K562 (cell line): ENCODE data around the gene WDR45B. TPM values are rescaled to one million over a fixed set of nuclear protein-coding genes. Genes with fewer than 3 reads are reported as not detected.
A peak's percentile ranks its signal among the peaks of the same experiment; 100 is the strongest.

Source experiments
- ATAC-seq: fragments of 200-7000 bp; cut with Tn5 transposase; 3 replicates; pipeline ENCODE4 v1.9.1; 2020; ENCODE audit warnings: moderate library complexity
- BruUV-seq: library from RNA; stranded (reverse); fragments of 400-500 nt; replicated peaks from 2 replicates; lab custom pipeline; 2021; lab: Mats Ljungman, UMichigan
- CTCF ChIA-PET: fragments of 300-600 bp; formaldehyde crosslinking; extraction: SDS; loops from one replicate; lab custom pipeline; 2021; ENCODE audit warnings: low intra/inter-chr PET ratio; lab: Yijun Ruan, JAX
- POLR2A ChIA-PET: fragments of 300-600, 350-650 bp; sonication (Branson Sonifier 250); formaldehyde crosslinking; extraction: SDS; loops from one replicate; lab custom pipeline; 2021; ENCODE audit warnings: antibody characterized with exemption, inconsistent platforms; lab: Yijun Ruan, JAX
- DNase-seq, 4 experiments: peaks; one replicate each; pipeline versions ENCODE4 v3.0.0 to v3.0.0-alpha.2; 2011 to 2018; ENCODE audit warnings: low spot score in 3 of 4, mixed read lengths in 3 of 4; ENCODE audit errors: extremely low read depth in 1 of 4
- FAIRE-seq: peaks from 2 replicates; lab custom pipeline; 2011; peaks lifted over from hg19 to GRCh38; lab: Jason Lieb, UNC
- H2AFZ ChIP-seq: 2 replicates; pipeline ENCODE4 v1.6.0; 2011; ENCODE audit warnings: low read depth, low read length, control low read depth, inconsistent platforms
- H3K27ac ChIP-seq: fragments of 200-600 bp; 3 replicates; pipeline ENCODE4 v1.8.0; 2011; ENCODE audit warnings: low read depth, mild to moderate bottlenecking, control low read depth, inconsistent platforms, low read length, moderate library complexity, mixed read lengths; ENCODE audit errors: extremely low read depth
- H3K27me3 ChIP-seq, 2 experiments: fragments of 300-600 bp in 1 of 2; 2 replicates in 1 of 2; 3 replicates in 1 of 2; pipeline versions ENCODE4 v1.6.0 to v1.8.0; 2011; ENCODE audit warnings: inconsistent platforms in 2 of 2, low read length in 2 of 2, mild to moderate bottlenecking in 1 of 2, mixed read lengths in 1 of 2, moderate library complexity in 1 of 2; ENCODE audit not compliant: control insufficient read depth in 2 of 2, insufficient read depth in 2 of 2
- H3K36me3 ChIP-seq: fragments of 300-600 bp; 3 replicates; pipeline ENCODE4 v1.8.0; 2011; ENCODE audit warnings: mild to moderate bottlenecking, low read length, inconsistent platforms; ENCODE audit not compliant: control insufficient read depth, insufficient read depth
- H3K4me1 ChIP-seq, 2 experiments: fragments of 200-600 bp in 1 of 2; replicated peaks in 1 of 2; 2 replicates in 1 of 2; 3 replicates in 1 of 2; pipeline versions ENCODE4 v1.5.1 to v1.8.0; 2011; ENCODE audit warnings: inconsistent platforms in 2 of 2, low read length in 2 of 2, mild to moderate bottlenecking in 1 of 2, mixed read lengths in 1 of 2, moderate library complexity in 1 of 2; ENCODE audit not compliant: control insufficient read depth in 2 of 2, insufficient read depth in 2 of 2
- H3K4me2 ChIP-seq: 2 replicates; pipeline ENCODE4 v1.6.1; 2011; ENCODE audit warnings: low read length, control low read depth, inconsistent platforms, mixed read lengths; ENCODE audit not compliant: insufficient read depth
- H3K4me3 ChIP-seq: fragments of 200-600 bp; sonication (generic), shearing (Covaris generic); 2 replicates; pipeline ENCODE4 v1.5.1; 2016; ENCODE audit warnings: control low read depth, inconsistent platforms
- H3K79me2 ChIP-seq: fragments of 200-600 bp; 3 replicates; pipeline ENCODE4 v1.8.0; 2011; ENCODE audit warnings: low read length, inconsistent platforms; ENCODE audit not compliant: control insufficient read depth, insufficient read depth
- H3K9ac ChIP-seq, 2 experiments: 2 replicates each; pipeline versions ENCODE4 v1.6.0 to v1.6.1; 2011; ENCODE audit warnings: low read depth in 2 of 2, low read length in 2 of 2, control low read depth in 1 of 2, inconsistent platforms in 1 of 2, mild to moderate bottlenecking in 1 of 2, mixed read lengths in 1 of 2; ENCODE audit not compliant: insufficient read depth in 1 of 2
- H3K9me1 ChIP-seq: one replicate; pipeline ENCODE4 v1.6.0; 2011; ENCODE audit warnings: inconsistent platforms, mild to moderate bottlenecking, low read length, moderate library complexity; ENCODE audit not compliant: control insufficient read depth, insufficient read depth
- H3K9me3 ChIP-seq: replicated peaks from 2 replicates; pipeline ENCODE4 v1.5.1; 2011; ENCODE audit warnings: low read depth, low read length, inconsistent platforms; ENCODE audit not compliant: control insufficient read depth, insufficient read depth
- H4K20me1 ChIP-seq: replicated peaks from 2 replicates; pipeline ENCODE4 v1.6.1; 2011; ENCODE audit warnings: low read length, inconsistent platforms, mixed read lengths; ENCODE audit not compliant: control insufficient read depth, insufficient read depth
- DPF2 ChIP-seq: fragments of 450-650 bp; IDR thresholded peaks from 2 replicates; pipeline ENCODE4 v1.6.1; 2016
- ELF4 ChIP-seq: fragments of 450-650 bp; formaldehyde crosslinking; IDR thresholded peaks from 2 replicates; pipeline ENCODE4 v1.4.0; 2022; ENCODE audit warnings: missing genetic modification characterization
- ETV1 ChIP-seq: fragments of 450-650 bp; conservative IDR thresholded peaks from 2 replicates; pipeline ENCODE4 v1.6.1; 2016; ENCODE audit warnings: missing genetic modification characterization, control low read depth, low read depth, missing compliant biosample characterization
- NUFIP1 ChIP-seq: fragments of 450-650 bp; IDR thresholded peaks from 2 replicates; pipeline ENCODE4 v1.6.1; 2018; ENCODE audit not compliant: partially characterized antibody
- PML ChIP-seq: IDR thresholded peaks from 2 replicates; pipeline ENCODE4 v1.6.1; 2012; ENCODE audit warnings: low read length, inconsistent platforms
- POLR2AphosphoS2 ChIP-seq: IDR thresholded peaks from 2 replicates; pipeline ENCODE4 v1.6.1; 2012; ENCODE audit warnings: low read length, improper control_type of control experiment
- POLR2G ChIP-seq: fragments of 200-400 bp; formaldehyde crosslinking; IDR thresholded peaks from 2 replicates; pipeline ENCODE4 v1.6.1; 2017; ENCODE audit warnings: low read depth, mild to moderate bottlenecking, antibody characterized with exemption, low read length, moderate library complexity
- RBM15 ChIP-seq: fragments of 200-400 bp; formaldehyde crosslinking; IDR thresholded peaks from 2 replicates; pipeline ENCODE4 v1.6.1; 2018; ENCODE audit warnings: mild to moderate bottlenecking, low read length, moderate library complexity; ENCODE audit not compliant: insufficient read depth
- SAFB ChIP-seq: fragments of 200-400 bp; formaldehyde crosslinking; IDR thresholded peaks from 2 replicates; pipeline ENCODE4 v1.6.1; 2017; ENCODE audit warnings: low read depth, low read length, borderline replicate concordance
- TOE1 ChIP-seq, 2 experiments: fragments of 450-650 bp in 1 of 2; sonication (generic) in 1 of 2; formaldehyde crosslinking in 1 of 2; IDR thresholded peaks; 2 replicates each; pipeline versions ENCODE4 v1.7.1 to v1.8.0; 2016 to 2022; ENCODE audit warnings: borderline replicate concordance in 2 of 2, mild to moderate bottlenecking in 2 of 2, antibody characterized with exemption in 1 of 2, inconsistent platforms in 1 of 2, low read depth in 1 of 2, missing genetic modification reagents in 1 of 2, moderate library complexity in 1 of 2
- ZNF696 ChIP-seq: fragments of 250-450 bp; sonication (Bioruptor Pico); conservative IDR thresholded peaks from 2 replicates; pipeline ENCODE4 v1.4.0; 2020; ENCODE audit warnings: mild to moderate bottlenecking, moderate library complexity
- ZNF75A ChIP-seq: fragments of 450-650 bp; formaldehyde crosslinking; IDR thresholded peaks from 2 replicates; pipeline ENCODE4 v1.4.0; 2020; ENCODE audit warnings: mild to moderate bottlenecking
- WGBS: fragments of 100-300 bp; shearing (Covaris generic); methylation state at CpG from one replicate; pipeline ENCODE4 v1.1.6; 2016; ENCODE audit warnings: low coverage, mixed read lengths; ENCODE audit not compliant: insufficient coverage; ENCODE audit errors: missing lambda C conversion rate; 5-methylcytosine and 5-hydroxymethylcytosine counted together
- in situ Hi-C: fragments of 300-500 bp; cut with MboI; formaldehyde crosslinking; loops from 4 replicates; pipeline ENCODE4 v1.15.0; 2018; ENCODE audit warnings: inconsistent platforms, mixed read lengths
- intact Hi-C: fragments of 100-400 bp; cut with micrococcal nuclease; formaldehyde crosslinking; loops from 2 replicates; pipeline ENCODE4 v1.14.2; 2022
- polyA plus RNA-seq, 8 experiments: library from polyadenylated mRNA; depleted of rRNA in 4 of 8; stranded (reverse) in 5 of 8; unstranded in 3 of 8; fragments of >200 nt; fragmentation: Nextera tagmentation in 2 of 8; fragmentation: Illumina TruSeq in 1 of 8; extraction: Ambion mirVana in 2 of 8; extraction: Trizol in 1 of 8; gene quantifications; 2 replicates each; pipeline versions ENCODE4 v1.2.1 to v1.2.3, GENCODE V29; 2011 to 2014; ENCODE audit warnings: inconsistent platforms in 1 of 8, missing spikeins in 1 of 8
- total RNA-seq, 7 experiments: library from RNA; depleted of rRNA in 6 of 7; stranded (reverse); fragments of >200 nt in 6 of 7; fragmentation: Illumina TruSeq in 2 of 7; extraction: Trizol in 2 of 7; gene quantifications; 2 replicates each; pipeline versions ENCODE4 v1.2.1 to v1.2.3, GENCODE V29; 2011 to 2021; ENCODE audit warnings: low replicate concordance in 1 of 7
- TF ChIP-seq, protein P1 (sequence below): fragments of 450-650 bp; IDR thresholded peaks from 2 replicates; pipeline ENCODE4 v1.6.1; 2017; ENCODE audit warnings: antibody characterized with exemption
- TF ChIP-seq, protein P2 (sequence below): IDR thresholded peaks from 3 replicates; pipeline ENCODE4 v1.6.1; 2011; ENCODE audit warnings: borderline replicate concordance, mild to moderate bottlenecking; ENCODE audit not compliant: insufficient read length, insufficient read depth
- TF ChIP-seq, protein P3 (sequence below): sonication (generic); formaldehyde crosslinking; IDR thresholded peaks from 2 replicates; pipeline ENCODE4 v1.8.1; 2023; ENCODE audit warnings: mild to moderate bottlenecking, missing genetic modification reagents

Gene WDR45B
- total and polyA plus RNA-seq, 9 of the 15 experiments (the other 6 are each of a cell fraction or from before 2014, with no cell fraction given), result 0.72 to 74.4 (median 35.9) TPM

DNA sequence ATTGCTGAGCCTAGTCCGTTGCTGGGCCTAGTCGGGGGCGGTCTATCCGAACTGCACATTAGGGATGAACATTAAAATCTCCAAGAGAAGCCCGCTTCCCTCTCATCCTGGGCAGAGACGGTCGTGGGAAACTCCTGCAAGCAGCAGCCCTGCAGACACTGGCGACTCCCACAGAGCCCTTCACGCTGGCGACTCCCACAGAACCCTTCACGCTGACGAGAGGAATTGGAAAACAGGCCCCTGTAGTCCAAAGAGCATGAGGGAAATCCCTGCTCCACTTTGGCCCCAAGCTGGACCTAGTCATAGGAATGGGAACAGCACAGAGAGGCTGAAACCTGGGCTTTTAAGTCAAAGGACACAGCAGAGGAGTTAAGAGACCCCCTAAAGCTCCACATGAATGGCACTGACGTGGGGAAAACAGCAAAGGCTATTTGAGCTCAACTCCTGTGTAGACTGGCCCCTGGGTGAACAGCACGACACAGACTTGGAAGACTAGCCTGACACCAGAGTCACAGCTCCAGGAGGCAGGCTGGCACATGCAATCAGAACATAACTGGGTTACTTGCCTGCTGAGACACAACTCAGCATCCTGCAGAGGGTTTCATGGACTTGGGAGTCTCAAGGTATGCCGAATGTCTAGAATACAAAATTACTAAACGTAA, 42.2 kb downstream of the WDR45B start:
- intact Hi-C loops (no loop called here), in situ Hi-C loops (no loop called here)
- H3K27ac ChIP-seq, result no peak overlapping the region
- ChIA-PET POLR2A (interaction anchor here (0.8 kb wide), 1 partner anchor 71 kb away, joined by 3 read pairs; no protein-coding TSS in a partner anchor), CTCF (no interaction called here)
- no peaks in the 10 kb centered on the region for H3K79me2 ChIP-seq
- no peak for DNase-seq
- H4K20me1 ChIP-seq, result no peaks in the 10 kb centered on the region
- H3K9ac ChIP-seq, result no peak overlapping the region
- H3K4me2 ChIP-seq, result no peak overlapping the region
- ATAC-seq, result no peak
- 88% methylated on average over 16 of the region's 16 CpGs for WGBS
- peaks cover 2% of the 10 kb centered on the region; the same call in 1 of the 2 replicates for H3K9me3 ChIP-seq
- H2AFZ ChIP-seq, result no peak overlapping the region
- peaks cover 2 to 7% of the 10 kb centered on the region in 2 experiments for H3K4me1 ChIP-seq
- FAIRE-seq, result no peak
- no peaks in the 10 kb centered on the region for H3K27me3 ChIP-seq
- H3K9me1 ChIP-seq, result no peaks in the 10 kb centered on the region
- no peak overlapping the region for H3K4me3 ChIP-seq
- no TSS peak for BruUV-seq
- H3K36me3 ChIP-seq, result peaks cover 54% of the 10 kb centered on the region; the same call in 2 of the 3 replicates
- TF ChIP-seq PML (no peak), POLR2G (0 out of 2 replicates have a peak, but pooled peaks have one; percentile 34), TOE1 (IDR thresholded peaks at IDR 0.05; ENCODE audit: borderline replicate concordance) (no peak), TOE1 (CRISPR knock-in tag; IDR thresholded peaks at IDR 0.05; ENCODE audit: borderline replicate concordance, low read depth) (no peak), SAFB (no peak), ZNF696 (CRISPR knock-in tag) (no peak), ETV1 (tag) (no peak), ELF4 (CRISPR knock-in tag) (no peak), NUFIP1 (no peak), POLR2AphosphoS2 (no peak), RBM15 (no peak), ZNF75A (CRISPR knock-in tag) (peak; percentile 88), DPF2 (no peak)
- TF ChIP-seq, protein P1, sequence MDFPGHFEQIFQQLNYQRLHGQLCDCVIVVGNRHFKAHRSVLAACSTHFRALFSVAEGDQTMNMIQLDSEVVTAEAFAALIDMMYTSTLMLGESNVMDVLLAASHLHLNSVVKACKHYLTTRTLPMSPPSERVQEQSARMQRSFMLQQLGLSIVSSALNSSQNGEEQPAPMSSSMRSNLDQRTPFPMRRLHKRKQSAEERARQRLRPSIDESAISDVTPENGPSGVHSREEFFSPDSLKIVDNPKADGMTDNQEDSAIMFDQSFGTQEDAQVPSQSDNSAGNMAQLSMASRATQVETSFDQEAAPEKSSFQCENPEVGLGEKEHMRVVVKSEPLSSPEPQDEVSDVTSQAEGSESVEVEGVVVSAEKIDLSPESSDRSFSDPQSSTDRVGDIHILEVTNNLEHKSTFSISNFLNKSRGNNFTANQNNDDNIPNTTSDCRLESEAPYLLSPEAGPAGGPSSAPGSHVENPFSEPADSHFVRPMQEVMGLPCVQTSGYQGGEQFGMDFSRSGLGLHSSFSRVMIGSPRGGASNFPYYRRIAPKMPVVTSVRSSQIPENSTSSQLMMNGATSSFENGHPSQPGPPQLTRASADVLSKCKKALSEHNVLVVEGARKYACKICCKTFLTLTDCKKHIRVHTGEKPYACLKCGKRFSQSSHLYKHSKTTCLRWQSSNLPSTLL, result no peak
- TF ChIP-seq, protein P2, sequence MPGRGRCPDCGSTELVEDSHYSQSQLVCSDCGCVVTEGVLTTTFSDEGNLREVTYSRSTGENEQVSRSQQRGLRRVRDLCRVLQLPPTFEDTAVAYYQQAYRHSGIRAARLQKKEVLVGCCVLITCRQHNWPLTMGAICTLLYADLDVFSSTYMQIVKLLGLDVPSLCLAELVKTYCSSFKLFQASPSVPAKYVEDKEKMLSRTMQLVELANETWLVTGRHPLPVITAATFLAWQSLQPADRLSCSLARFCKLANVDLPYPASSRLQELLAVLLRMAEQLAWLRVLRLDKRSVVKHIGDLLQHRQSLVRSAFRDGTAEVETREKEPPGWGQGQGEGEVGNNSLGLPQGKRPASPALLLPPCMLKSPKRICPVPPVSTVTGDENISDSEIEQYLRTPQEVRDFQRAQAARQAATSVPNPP, result no peak
- TF ChIP-seq, protein P3, sequence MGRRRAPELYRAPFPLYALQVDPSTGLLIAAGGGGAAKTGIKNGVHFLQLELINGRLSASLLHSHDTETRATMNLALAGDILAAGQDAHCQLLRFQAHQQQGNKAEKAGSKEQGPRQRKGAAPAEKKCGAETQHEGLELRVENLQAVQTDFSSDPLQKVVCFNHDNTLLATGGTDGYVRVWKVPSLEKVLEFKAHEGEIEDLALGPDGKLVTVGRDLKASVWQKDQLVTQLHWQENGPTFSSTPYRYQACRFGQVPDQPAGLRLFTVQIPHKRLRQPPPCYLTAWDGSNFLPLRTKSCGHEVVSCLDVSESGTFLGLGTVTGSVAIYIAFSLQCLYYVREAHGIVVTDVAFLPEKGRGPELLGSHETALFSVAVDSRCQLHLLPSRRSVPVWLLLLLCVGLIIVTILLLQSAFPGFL, result no peak
